Measurements from ENCODE around the gene DDI2.

DDI2 gene

GRCh38 chr1:15702722-15703550 lies 85.7 kb downstream of the DDI2 start:
- DNase-seq (ENCODE audit: low spot score), result peak; percentile 59

GRCh38 chr1:15703562-15703961 lies 86.3 kb downstream of the DDI2 start:
- no peak for DNase-seq (ENCODE audit: low spot score)

GRCh38 chr1:15704526-15705183 lies 87.4 kb downstream of the DDI2 start:
- no peak for DNase-seq (ENCODE audit: low spot score)

- no peak for DNase-seq (ENCODE audit: low spot score)
These were observed 87.9 kb downstream of the DDI2 start for GRCh38 chr1:15705184-15705566.

GRCh38 chr1:15706751-15707150 lies 89.5 kb downstream of the DDI2 start:
- DNase-seq (ENCODE audit: low spot score), result no peak

GRCh38 chr1:15707239-15707925 lies 90.1 kb downstream of the DDI2 start:
- no peak for DNase-seq (ENCODE audit: low spot score)

- DNase-seq (ENCODE audit: low spot score), result no peak
These were observed 91.4 kb downstream of the DDI2 start for GRCh38 chr1:15708486-15709137.

GRCh38 chr1:15709226-15709625 lies 92.0 kb downstream of the DDI2 start:
- no peak for DNase-seq (ENCODE audit: low spot score)

GRCh38 chr1:15712168-15712567 lies 94.9 kb downstream of the DDI2 start:
- no peak for DNase-seq (ENCODE audit: low spot score)

- DNase-seq (ENCODE audit: low spot score), result no peak
These were observed 97.3 kb downstream of the DDI2 start for GRCh38 chr1:15714406-15715136.

- DNase-seq (ENCODE audit: low spot score), result no peak
These were observed 100.3 kb downstream of the DDI2 start for GRCh38 chr1:15717418-15718125.

GRCh38 chr1:15718199-15718601 lies 100.9 kb downstream of the DDI2 start:
- DNase-seq (ENCODE audit: low spot score), result no peak

Measured in iPS-NIHi11 (cell line).